Sigmoid colon (tissue), 4 donors: ENCODE results near the gene CHRM1.

Source experiments
- CTCF ChIP-seq, 4 experiments: fragments of 450-650 bp in 3 of 4; fragments of 200-600 bp in 1 of 4; IDR thresholded peaks; one replicate each; pipeline ENCODE4 v1.5.1; 2016 to 2019; ENCODE audit warnings: antibody characterized with exemption in 4 of 4, mild to moderate bottlenecking in 3 of 4, moderate library complexity in 2 of 4
- EP300 ChIP-seq, 4 donors: sonication (generic); formaldehyde crosslinking; IDR thresholded peaks; one replicate each; pipeline ENCODE4 v1.6.1; 2017; ENCODE audit warnings: antibody characterized with exemption in 4 of 4
- POLR2A ChIP-seq, 2 donors: fragments of 450-650 bp; IDR thresholded peaks; one replicate each; pipeline ENCODE4 v1.6.1; 2016; ENCODE audit warnings: antibody characterized with exemption in 2 of 2, mild to moderate bottlenecking in 2 of 2, moderate library complexity in 2 of 2
- POLR2AphosphoS5 ChIP-seq, 4 donors: sonication (generic); formaldehyde crosslinking; IDR thresholded peaks; one replicate each; pipeline ENCODE4 v1.6.1; 2017; ENCODE audit warnings: antibody characterized with exemption in 4 of 4

DNA sequence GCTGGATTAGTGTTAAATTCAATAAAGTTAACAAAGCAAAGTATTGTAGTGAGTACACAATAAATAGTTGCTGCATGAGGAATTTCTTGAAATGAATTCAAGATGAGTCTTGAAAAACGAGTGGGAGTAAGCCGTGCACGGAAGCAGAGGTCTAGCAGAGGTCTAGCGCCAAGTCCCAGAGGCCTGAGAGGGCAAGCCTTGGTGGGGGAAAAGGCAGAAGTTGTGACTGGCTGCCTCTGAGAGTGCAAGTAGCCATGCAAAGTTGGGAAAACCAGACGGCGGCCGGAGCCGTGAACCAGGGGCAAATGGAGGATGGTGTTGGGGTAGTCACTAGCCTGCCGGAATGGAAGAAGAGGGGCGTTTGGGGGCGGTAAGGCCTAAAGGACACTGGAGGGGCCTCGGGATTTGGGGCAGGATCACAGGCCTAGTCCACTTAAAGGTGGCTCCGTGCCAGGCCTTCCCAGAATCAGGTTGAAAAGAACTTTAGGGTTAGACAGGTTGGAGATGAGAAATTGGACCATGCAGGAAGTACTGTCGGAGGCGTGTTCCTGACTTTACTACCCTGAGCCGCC, 40.8 kb downstream of the CHRM1 start:
- no peak for TF ChIP-seq POLR2AphosphoS5 (IDR thresholded peaks at IDR 0.05)
- TF ChIP-seq EP300 (IDR thresholded peaks at IDR 0.05): no peak
- no peak for TF ChIP-seq CTCF (IDR thresholded peaks at IDR 0.05)
- no peak for TF ChIP-seq POLR2A (IDR thresholded peaks at IDR 0.05)
